Nephron (organoid): ENCODE data around the gene RERE.

Experiments used
- H3K27ac Mint-ChIP-seq, 3 experiments: 2 replicates each; pipeline ENCODE4 v1.8.0; 2020; ENCODE audit warnings: mixed read lengths in 3 of 3, mild to moderate bottlenecking in 2 of 3, moderate library complexity in 1 of 3
- H3K27me3 Mint-ChIP-seq: 2 replicates; pipeline ENCODE4 v1.8.0; 2021; ENCODE audit warnings: low read depth, mild to moderate bottlenecking, moderate library complexity, mixed read lengths
- H3K36me3 Mint-ChIP-seq: 2 replicates; pipeline ENCODE4 v1.8.0; 2020; ENCODE audit warnings: low read depth, mixed read lengths
- H3K4me1 Mint-ChIP-seq: 2 replicates; pipeline ENCODE4 v1.8.0; 2020; ENCODE audit warnings: mixed read lengths
- H3K4me3 Mint-ChIP-seq, 3 experiments: 2 replicates each; pipeline ENCODE4 v1.8.0; 2020; ENCODE audit warnings: mild to moderate bottlenecking in 3 of 3, mixed read lengths in 3 of 3, moderate library complexity in 2 of 3
- H3K9me3 Mint-ChIP-seq: 2 replicates; pipeline ENCODE4 v1.8.0; 2020; ENCODE audit warnings: mixed read lengths
- TF ChIP-seq, protein P1 (sequence below), 3 experiments: fragments of 200-600 bp; sonication (generic); IDR thresholded peaks; one replicate each; pipeline ENCODE4 v1.5.0; 2021; ENCODE audit warnings: antibody characterized with exemption in 3 of 3; ENCODE audit not compliant: unreplicated experiment in 3 of 3

Gene RERE

DNA sequence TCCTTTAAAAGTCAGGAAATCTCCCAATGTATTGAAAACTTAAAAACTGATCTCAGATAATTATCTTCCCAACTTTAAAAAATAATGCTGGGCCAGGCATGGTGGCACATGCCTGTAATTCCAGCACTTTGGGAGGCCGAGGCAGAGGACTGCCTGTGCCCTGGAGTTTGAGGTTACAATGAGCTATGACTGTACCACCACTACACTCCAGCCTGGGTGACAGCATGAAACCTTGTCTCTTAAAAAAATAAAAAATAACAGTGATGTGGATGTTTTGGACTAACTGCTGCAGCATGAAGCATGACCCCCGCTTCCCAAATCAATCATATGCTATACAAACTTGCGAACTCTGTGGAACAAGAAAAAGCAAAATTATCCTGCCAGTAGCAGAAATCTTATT lies 186.3 kb downstream of the RERE start:
- TF ChIP-seq, protein P1, sequence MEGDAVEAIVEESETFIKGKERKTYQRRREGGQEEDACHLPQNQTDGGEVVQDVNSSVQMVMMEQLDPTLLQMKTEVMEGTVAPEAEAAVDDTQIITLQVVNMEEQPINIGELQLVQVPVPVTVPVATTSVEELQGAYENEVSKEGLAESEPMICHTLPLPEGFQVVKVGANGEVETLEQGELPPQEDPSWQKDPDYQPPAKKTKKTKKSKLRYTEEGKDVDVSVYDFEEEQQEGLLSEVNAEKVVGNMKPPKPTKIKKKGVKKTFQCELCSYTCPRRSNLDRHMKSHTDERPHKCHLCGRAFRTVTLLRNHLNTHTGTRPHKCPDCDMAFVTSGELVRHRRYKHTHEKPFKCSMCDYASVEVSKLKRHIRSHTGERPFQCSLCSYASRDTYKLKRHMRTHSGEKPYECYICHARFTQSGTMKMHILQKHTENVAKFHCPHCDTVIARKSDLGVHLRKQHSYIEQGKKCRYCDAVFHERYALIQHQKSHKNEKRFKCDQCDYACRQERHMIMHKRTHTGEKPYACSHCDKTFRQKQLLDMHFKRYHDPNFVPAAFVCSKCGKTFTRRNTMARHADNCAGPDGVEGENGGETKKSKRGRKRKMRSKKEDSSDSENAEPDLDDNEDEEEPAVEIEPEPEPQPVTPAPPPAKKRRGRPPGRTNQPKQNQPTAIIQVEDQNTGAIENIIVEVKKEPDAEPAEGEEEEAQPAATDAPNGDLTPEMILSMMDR (IDR thresholded peaks at IDR 0.05; ENCODE audit: unreplicated experiment in 3 of 3), result no peak
- Mint-ChIP-seq H3K27me3 (no peaks in the 10 kb centered on the region), H3K27ac (peak overlapping the region in 1 of 3 experiments; percentile 2), H3K4me3 (no peak overlapping the region), H3K9me3 (no peaks in the 10 kb centered on the region), H3K36me3 (peaks cover 10% of the 10 kb centered on the region), H3K4me1 (peaks cover 69% of the 10 kb centered on the region)

DNA sequence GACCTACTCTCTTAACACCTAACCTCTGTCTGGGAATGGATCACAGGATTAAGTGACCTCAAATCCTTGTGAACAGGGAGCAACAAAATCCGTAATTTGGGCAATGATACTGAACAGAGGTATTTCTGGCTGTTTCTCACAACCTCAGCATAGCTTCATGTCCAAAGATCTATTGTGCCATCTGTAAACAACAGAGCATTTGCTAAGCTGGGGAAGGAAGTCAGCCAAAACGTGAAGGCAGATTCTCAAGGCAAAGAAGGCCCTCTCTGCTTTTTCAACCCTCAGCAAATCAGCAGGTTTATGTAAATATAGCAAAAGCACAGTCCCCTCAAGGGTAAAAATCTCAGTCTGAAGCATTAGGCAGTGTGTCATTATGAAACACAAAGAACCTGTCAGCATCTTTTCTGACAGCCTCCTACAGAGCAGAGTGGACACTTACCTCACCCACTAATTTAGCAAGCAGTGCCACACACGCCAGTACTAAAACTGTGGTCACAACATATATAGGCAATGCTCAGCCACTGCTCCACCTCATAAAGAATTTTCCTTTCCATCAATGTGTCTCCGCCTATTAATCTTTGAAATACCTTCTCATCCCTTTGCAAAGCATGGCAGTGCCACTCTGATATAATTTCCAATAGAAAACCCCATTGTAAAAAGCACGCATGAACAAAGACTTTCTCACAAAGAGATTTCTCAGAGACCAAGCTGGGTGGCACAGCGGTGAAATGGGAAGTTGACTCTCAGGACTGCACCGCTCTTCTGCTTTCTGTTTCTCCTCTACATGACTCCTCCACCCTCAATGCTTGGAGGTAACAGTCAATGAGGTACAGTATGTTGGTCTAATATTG lies 188.0 kb downstream of the RERE start:
- TF ChIP-seq, protein P1 (IDR thresholded peaks at IDR 0.05; ENCODE audit: unreplicated experiment in 3 of 3), result no peak
- Mint-ChIP-seq H3K9me3 (no peaks in the 10 kb centered on the region), H3K4me1 (peaks cover 70% of the 10 kb centered on the region), H3K36me3 (peaks cover 6% of the 10 kb centered on the region), H3K4me3 (no peak overlapping the region), H3K27me3 (no peaks in the 10 kb centered on the region), H3K27ac (peak overlapping the region; percentile 2 to 45 (median 23))

- H3K27me3 Mint-ChIP-seq, result no peaks in the 10 kb centered on the region
- H3K27ac Mint-ChIP-seq, result peak overlapping the region in 1 of 3 experiments; percentile 2
- peaks cover 65% of the 10 kb centered on the region for H3K4me1 Mint-ChIP-seq
- H3K4me3 Mint-ChIP-seq, result no peak overlapping the region
- TF ChIP-seq, protein P1 (IDR thresholded peaks at IDR 0.05; ENCODE audit: unreplicated experiment in 3 of 3), result no peak
- peaks cover 3% of the 10 kb centered on the region for H3K36me3 Mint-ChIP-seq
- H3K9me3 Mint-ChIP-seq, result no peaks in the 10 kb centered on the region
These were observed 188.8 kb downstream of the RERE start for GRCh38 chr1:8628606-8629005.

DNA sequence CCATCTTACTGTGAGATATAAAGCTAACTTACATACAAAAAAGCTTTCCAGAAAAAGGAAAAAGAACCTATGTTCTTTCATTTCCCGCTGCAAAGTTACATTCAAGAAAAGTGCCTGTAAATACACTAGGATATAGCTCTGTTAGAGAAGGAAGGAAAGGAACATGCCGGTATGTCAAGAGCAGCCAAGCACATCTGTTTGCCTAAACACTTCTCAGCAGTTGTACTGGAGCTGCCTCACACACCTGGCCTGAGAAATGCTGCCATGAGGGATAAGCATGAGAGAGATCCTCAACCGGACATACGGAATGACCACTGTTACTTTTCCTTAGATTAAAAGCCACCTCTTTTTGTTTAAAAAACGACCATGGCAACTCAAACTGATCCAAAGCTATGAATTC lies 189.7 kb downstream of the RERE start:
- Mint-ChIP-seq H3K4me1 (peaks cover 65% of the 10 kb centered on the region), H3K36me3 (peaks cover 5% of the 10 kb centered on the region), H3K4me3 (no peak overlapping the region), H3K27ac (peak overlapping the region; percentile 34 to 39 (median 36)), H3K9me3 (no peaks in the 10 kb centered on the region), H3K27me3 (no peaks in the 10 kb centered on the region)
- TF ChIP-seq, protein P1 (IDR thresholded peaks at IDR 0.05; ENCODE audit: unreplicated experiment in 3 of 3), result no peak

DNA sequence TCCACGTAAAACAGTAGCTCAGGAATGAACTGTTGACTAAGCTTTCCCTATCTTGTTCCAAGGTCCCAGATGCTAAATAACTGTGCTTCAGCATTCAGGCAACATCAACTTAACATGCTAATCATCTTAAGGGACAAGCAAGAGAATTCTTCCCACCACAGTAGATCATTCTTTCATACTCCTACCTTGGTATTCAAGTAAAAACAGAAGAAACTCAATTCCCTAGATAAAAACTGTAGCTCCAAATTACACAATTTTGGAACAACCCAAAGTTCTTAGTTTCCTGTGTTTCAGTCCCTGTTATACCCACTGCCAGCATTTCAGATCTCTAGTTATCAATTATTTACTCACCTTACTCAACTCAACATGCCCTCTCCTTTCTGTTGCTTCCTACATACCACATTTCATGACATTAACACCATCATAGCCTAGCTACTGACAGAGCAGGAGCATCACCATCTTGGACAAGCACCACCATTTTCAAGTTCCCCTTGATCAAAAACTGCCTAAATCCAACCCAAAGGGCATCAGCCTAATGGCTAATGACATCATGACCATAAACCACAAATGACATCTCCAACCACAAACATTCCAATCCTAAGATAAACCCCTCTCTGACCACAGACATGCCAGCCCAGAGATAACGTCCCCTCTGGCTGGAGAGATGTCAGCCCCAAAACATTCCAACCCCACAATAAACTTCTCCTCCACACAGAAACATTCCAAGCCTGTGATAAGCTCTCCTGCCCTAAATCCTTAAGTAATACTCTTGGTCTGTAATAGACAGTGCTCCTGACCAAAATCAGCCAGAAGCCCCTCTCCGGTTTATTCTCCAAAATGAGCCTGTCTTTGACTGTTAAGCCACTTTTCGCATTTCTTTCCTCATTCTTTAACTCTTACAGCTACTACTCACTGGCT lies 191.2 kb downstream of the RERE start:
- Mint-ChIP-seq H3K27me3 (no peaks in the 10 kb centered on the region), H3K4me3 (no peak overlapping the region), H3K9me3 (no peaks in the 10 kb centered on the region), H3K36me3 (peaks cover 5% of the 10 kb centered on the region), H3K4me1 (peaks cover 56% of the 10 kb centered on the region), H3K27ac (peak overlapping the region; percentile 24 to 37 (median 31))
- TF ChIP-seq, protein P1 (IDR thresholded peaks at IDR 0.05; ENCODE audit: unreplicated experiment in 3 of 3), result no peak
